HG03565 (cell line): ENCODE results near the gene PPIF.

Source experiments
- ATAC-seq: cut with Tn5 transposase; IDR thresholded peaks from one replicate; pipeline ENCODE4 v1.9.1; 2021; ENCODE audit warnings: mild to moderate bottlenecking, moderate library complexity; ENCODE audit not compliant: unreplicated experiment

The PPIF gene

GRCh38 chr10:79346388-79347225 is 662 bp upstream of the PPIF start:
- ATAC-seq: no peak

GRCh38 chr10:79347894-79348639 is 798 bp downstream of the PPIF start:
- ATAC-seq: peak; percentile 56

GRCh38 chr10:79348640-79348988 is 1.3 kb downstream of the PPIF start:
- no peak for ATAC-seq

- ATAC-seq: no peak
These were observed 1.8 kb downstream of the PPIF start for GRCh38 chr10:79349072-79349491.

- ATAC-seq: no peak
These were observed 2.6 kb downstream of the PPIF start for GRCh38 chr10:79349766-79350406.

- no peak for ATAC-seq
These were observed 3.3 kb downstream of the PPIF start for GRCh38 chr10:79350407-79351154.

- ATAC-seq: no peak
These were observed 4.1 kb downstream of the PPIF start for GRCh38 chr10:79351332-79351731.

GRCh38 chr10:79352035-79352877 is 5.0 kb downstream of the PPIF start:
- no peak for ATAC-seq

GRCh38 chr10:79353000-79353406 is 5.7 kb downstream of the PPIF start:
- no peak for ATAC-seq

GRCh38 chr10:79353726-79354125 is 6.5 kb downstream of the PPIF start:
- ATAC-seq: no peak

GRCh38 chr10:79354141-79354540 is 6.9 kb downstream of the PPIF start:
- ATAC-seq: no peak

GRCh38 chr10:79354615-79355014 is 7.3 kb downstream of the PPIF start:
- no peak for ATAC-seq

- no peak for ATAC-seq
These were observed 8.2 kb downstream of the PPIF start for GRCh38 chr10:79355420-79356017.

GRCh38 chr10:79356104-79356503 is 8.8 kb downstream of the PPIF start:
- ATAC-seq: no peak

- ATAC-seq: no peak
These were observed 9.9 kb downstream of the PPIF start for GRCh38 chr10:79357180-79357579.

- ATAC-seq: no peak
These were observed 11.5 kb downstream of the PPIF start for GRCh38 chr10:79358811-79359210.

GRCh38 chr10:79359816-79360498 is 12.7 kb downstream of the PPIF start:
- no peak for ATAC-seq

- no peak for ATAC-seq
These were observed 13.5 kb downstream of the PPIF start for GRCh38 chr10:79360499-79361342.
